WTC11 (cell line): ENCODE data around the gene CMTM7. TPM values are rescaled to one million over a fixed set of nuclear protein-coding genes. Genes with fewer than 3 reads are reported as not detected.

ENCODE experiments used
- ATAC-seq: fragments of 200-7000 bp; cut with Tn5 transposase; 2 replicates; pipeline ENCODE4 v1.10.0; 2021; ENCODE audit warnings: mild to moderate bottlenecking, moderate library complexity
- CTCF ChIA-PET: fragments of 300-600 bp; sonication (Branson Sonifier 250); formaldehyde crosslinking; loops from one replicate; lab custom pipeline; 2021; ENCODE audit warnings: antibody characterized with exemption; lab: Charles Lee
- POLR2A ChIA-PET: fragments of 350-600 bp; sonication (Branson Sonifier 250); formaldehyde crosslinking; loops from one replicate; lab custom pipeline; 2021; ENCODE audit warnings: antibody characterized with exemption; lab: Charles Lee
- DNase-seq: peaks from one replicate; pipeline ENCODE4 v3.0.0; 2021; ENCODE audit warnings: low spot score
- H3K27ac Mint-ChIP-seq: 2 replicates; pipeline ENCODE4 v1.8.0; 2021; ENCODE audit warnings: mixed read lengths
- H3K27me3 Mint-ChIP-seq: 2 replicates; pipeline ENCODE4 v1.8.0; 2021; ENCODE audit warnings: low read depth, mild to moderate bottlenecking, moderate library complexity, mixed read lengths
- H3K36me3 Mint-ChIP-seq: 2 replicates; pipeline ENCODE4 v1.8.0; 2021; ENCODE audit warnings: mixed read lengths
- H3K4me1 Mint-ChIP-seq: 2 replicates; pipeline ENCODE4 v1.8.0; 2022; ENCODE audit warnings: mixed read lengths
- H3K4me3 Mint-ChIP-seq: 2 replicates; pipeline ENCODE4 v1.8.0; 2021; ENCODE audit warnings: mild to moderate bottlenecking, moderate library complexity, mixed read lengths
- H3K9me3 Mint-ChIP-seq: 2 replicates; pipeline ENCODE4 v1.8.0; 2021; ENCODE audit warnings: mixed read lengths
- ARID4B ChIP-seq: sonication (generic); formaldehyde crosslinking; IDR thresholded peaks from 2 replicates; pipeline ENCODE4 v1.8.0; 2023; ENCODE audit warnings: missing genetic modification reagents, mild to moderate bottlenecking, borderline replicate concordance
- CTCF ChIP-seq: fragments of 200-600 bp; IDR thresholded peaks from 2 replicates; pipeline ENCODE4 v1.8.0; 2022; ENCODE audit warnings: antibody characterized with exemption
- ESRRA ChIP-seq: sonication (generic); formaldehyde crosslinking; IDR thresholded peaks from 2 replicates; pipeline ENCODE4 v1.8.1; 2022; ENCODE audit warnings: mild to moderate bottlenecking, missing genetic modification reagents, borderline replicate concordance
- FOXP1 ChIP-seq: sonication (generic); formaldehyde crosslinking; IDR thresholded peaks from 2 replicates; pipeline ENCODE4 v1.8.0; 2022; ENCODE audit warnings: missing genetic modification reagents, mild to moderate bottlenecking, moderate library complexity, borderline replicate concordance
- GABPB1 ChIP-seq: sonication (generic); formaldehyde crosslinking; IDR thresholded peaks from 2 replicates; pipeline ENCODE4 v1.8.1; 2023; ENCODE audit warnings: mild to moderate bottlenecking, missing genetic modification reagents
- GRHL2 ChIP-seq: fragments of 250-450 bp; sonication (Bioruptor Pico); IDR thresholded peaks from 2 replicates; pipeline ENCODE4 v1.8.0; 2022; ENCODE audit warnings: mild to moderate bottlenecking, moderate library complexity; ENCODE audit not compliant: insufficient replicate concordance, severe bottlenecking
- HMGA2 ChIP-seq: fragments of 250-450 bp; sonication (Bioruptor Pico); IDR thresholded peaks from 2 replicates; pipeline ENCODE4 v1.4.0; 2021; ENCODE audit warnings: mild to moderate bottlenecking, moderate library complexity
- IRF2 ChIP-seq: sonication (generic); formaldehyde crosslinking; IDR thresholded peaks from 2 replicates; pipeline ENCODE4 v1.8.0; 2022; ENCODE audit warnings: low read depth, missing genetic modification reagents, borderline replicate concordance
- KAT7 ChIP-seq: sonication (generic); formaldehyde crosslinking; IDR thresholded peaks from 2 replicates; pipeline ENCODE4 v1.8.1; 2023; ENCODE audit warnings: missing genetic modification reagents, mild to moderate bottlenecking, borderline replicate concordance
- MYBL2 ChIP-seq: sonication (generic); formaldehyde crosslinking; IDR thresholded peaks from 2 replicates; pipeline ENCODE4 v1.8.1; 2023; ENCODE audit warnings: mild to moderate bottlenecking, moderate library complexity, missing genetic modification reagents
- OVOL2 ChIP-seq: fragments of 250-450 bp; sonication (Bioruptor Pico); IDR thresholded peaks from 2 replicates; pipeline ENCODE4 v1.9.0; 2021; ENCODE audit warnings: mild to moderate bottlenecking, borderline replicate concordance
- RORB ChIP-seq: fragments of 250-450 bp; sonication (Bioruptor Pico); IDR thresholded peaks from 2 replicates; pipeline ENCODE4 v1.9.0; 2021; ENCODE audit warnings: mild to moderate bottlenecking
- SMAD3 ChIP-seq: sonication (generic); formaldehyde crosslinking; IDR thresholded peaks from 2 replicates; pipeline ENCODE4 v1.8.0; 2022; ENCODE audit warnings: missing genetic modification reagents, mild to moderate bottlenecking, borderline replicate concordance
- TCF7 ChIP-seq: sonication (generic); formaldehyde crosslinking; IDR thresholded peaks from 2 replicates; pipeline ENCODE4 v1.8.0; 2022; ENCODE audit warnings: mild to moderate bottlenecking, low read depth, missing genetic modification reagents, moderate library complexity
- TEAD4 ChIP-seq: sonication (generic); formaldehyde crosslinking; IDR thresholded peaks from 2 replicates; pipeline ENCODE4 v1.8.0; 2022; ENCODE audit warnings: mild to moderate bottlenecking, missing genetic modification reagents
- USF1 ChIP-seq: sonication (generic); formaldehyde crosslinking; IDR thresholded peaks from 2 replicates; pipeline ENCODE4 v1.8.0; 2022; ENCODE audit warnings: mild to moderate bottlenecking, missing genetic modification reagents
- ZBTB21 ChIP-seq: sonication (generic); formaldehyde crosslinking; IDR thresholded peaks from 2 replicates; pipeline ENCODE4 v1.8.1; 2023; ENCODE audit warnings: mild to moderate bottlenecking, missing genetic modification reagents, borderline replicate concordance
- ZNF138 ChIP-seq: sonication (generic); formaldehyde crosslinking; conservative IDR thresholded peaks from 2 replicates; pipeline ENCODE4 v1.8.1; 2022; ENCODE audit warnings: mild to moderate bottlenecking, moderate library complexity, missing genetic modification reagents
- ZNF232 ChIP-seq: sonication (generic); formaldehyde crosslinking; IDR thresholded peaks from 2 replicates; pipeline ENCODE4 v1.8.0; 2022; ENCODE audit warnings: mild to moderate bottlenecking, missing genetic modification reagents
- ZNF317 ChIP-seq: sonication (generic); formaldehyde crosslinking; IDR thresholded peaks from 2 replicates; pipeline ENCODE4 v1.8.1; 2023; ENCODE audit warnings: low read depth, mild to moderate bottlenecking, moderate library complexity, missing genetic modification reagents, borderline replicate concordance
- ZNF512 ChIP-seq: sonication (generic); formaldehyde crosslinking; IDR thresholded peaks from 2 replicates; pipeline ENCODE4 v1.8.1; 2022; ENCODE audit warnings: missing genetic modification reagents, borderline replicate concordance
- total RNA-seq: library from RNA; stranded (reverse); gene quantifications from 3 replicates; pipeline ENCODE4 v1.2.3, GENCODE V29; 2021

CMTM7 gene
- total RNA-seq, 1 experiment from 2014 or later = 23.4 TPM

- H3K4me1 Mint-ChIP-seq = peaks cover under 1% of the 10 kb centered on the region; the same call in 1 of the 2 replicates
- H3K27me3 Mint-ChIP-seq = no peaks in the 10 kb centered on the region
- ChIA-PET POLR2A (no interaction called here), CTCF (no interaction called here)
- no peak overlapping the region for H3K4me3 Mint-ChIP-seq
- no peak for TF ChIP-seq GABPB1 (CRISPR knock-in tag)
- no peak for TF ChIP-seq ZNF317
- no peak for TF ChIP-seq RORB (CRISPR knock-in tag)
- TF ChIP-seq ARID4B (CRISPR knock-in tag) = no peak
- no peak for TF ChIP-seq USF1
- no peak for TF ChIP-seq FOXP1 (CRISPR knock-in tag)
- no peak for TF ChIP-seq ZBTB21 (CRISPR knock-in tag)
- H3K9me3 Mint-ChIP-seq = no peaks in the 10 kb centered on the region
- H3K36me3 Mint-ChIP-seq = peaks cover 3% of the 10 kb centered on the region
- DNase-seq (no peak), ATAC-seq (no peak)
- no peak overlapping the region for H3K27ac Mint-ChIP-seq
These were observed 103.4 kb downstream of the CMTM7 start for GRCh38 chr3:32495085-32495484.

- DNase-seq = no peak
- Mint-ChIP-seq H3K4me1 (peaks cover 5% of the 10 kb centered on the region), H3K4me3 (no peak overlapping the region), H3K9me3 (no peaks in the 10 kb centered on the region), H3K27me3 (no peaks in the 10 kb centered on the region), H3K36me3 (peaks cover 3% of the 10 kb centered on the region), H3K27ac (no peak overlapping the region)
- ChIA-PET CTCF (no interaction called here), POLR2A (no interaction called here)
- no peak for ATAC-seq
- no peak for TF ChIP-seq CTCF
- no peak for TF ChIP-seq ZNF232
- TF ChIP-seq TCF7 (CRISPR knock-in tag) = no peak
- TF ChIP-seq ESRRA (CRISPR knock-in tag) = no peak
- TF ChIP-seq GRHL2 (CRISPR knock-in tag) = no peak
- no peak for TF ChIP-seq KAT7 (CRISPR knock-in tag)
- no peak for TF ChIP-seq HMGA2 (CRISPR knock-in tag)
- no peak for TF ChIP-seq ZNF512 (CRISPR knock-in tag)
- no peak for TF ChIP-seq ZNF317
- no peak for TF ChIP-seq SMAD3 (CRISPR knock-in tag)
- no peak for TF ChIP-seq ZNF138
- TF ChIP-seq MYBL2 (CRISPR knock-in tag) = no peak
- TF ChIP-seq IRF2 (CRISPR knock-in tag) = no peak
- TF ChIP-seq TEAD4 (CRISPR knock-in tag) = no peak
- no peak for TF ChIP-seq OVOL2 (CRISPR knock-in tag)
These were observed 104.0 kb downstream of the CMTM7 start for GRCh38 chr3:32495609-32496008.
